Neural crest cell (in vitro differentiated cells): Measurements from ENCODE around the gene BAIAP2. TPM values are rescaled to one million over a fixed set of nuclear protein-coding genes. Genes with fewer than 3 reads are reported as not detected.

Source experiments
- DNase-seq: peaks from one replicate; pipeline ENCODE4 v3.0.0; 2021; ENCODE audit warnings: low read depth, mixed read lengths, low spot score
- H3K27ac Mint-ChIP-seq: one replicate; pipeline ENCODE4 v1.8.0; 2021; ENCODE audit warnings: mild to moderate bottlenecking, mixed read lengths; ENCODE audit not compliant: unreplicated experiment
- H3K27me3 Mint-ChIP-seq: 2 replicates; pipeline ENCODE4 v1.8.0; 2021; ENCODE audit warnings: low read depth, mild to moderate bottlenecking, mixed read lengths
- H3K36me3 Mint-ChIP-seq: 2 replicates; pipeline ENCODE4 v1.8.0; 2021; ENCODE audit warnings: low read depth, mild to moderate bottlenecking, mixed read lengths
- H3K4me1 Mint-ChIP-seq: 2 replicates; pipeline ENCODE4 v1.8.0; 2021; ENCODE audit warnings: mixed read lengths
- H3K4me3 Mint-ChIP-seq: one replicate; pipeline ENCODE4 v1.8.0; 2021; ENCODE audit warnings: mild to moderate bottlenecking, mixed read lengths
- H3K9me3 Mint-ChIP-seq: 2 replicates; pipeline ENCODE4 v1.8.0; 2021; ENCODE audit warnings: mixed read lengths
- CTCF ChIP-seq: fragments of 200-600 bp; sonication (generic); conservative IDR thresholded peaks from 2 replicates; pipeline ENCODE4 v1.5.0; 2021; ENCODE audit warnings: antibody characterized with exemption, mild to moderate bottlenecking
- total RNA-seq: library from RNA; stranded (reverse); gene quantifications from 2 replicates; pipeline ENCODE4 v1.2.1, GENCODE V29; 2021

The BAIAP2 gene
- total RNA-seq, 1 donor from 2014 or later = 47.5 TPM

GRCh38 chr17:81083125-81083765, 48.3 kb downstream of the BAIAP2 start:
- Mint-ChIP-seq H3K4me1 (peaks cover 5% of the 10 kb centered on the region), H3K27ac (peak overlapping the region; percentile 43), H3K27me3 (no peaks in the 10 kb centered on the region), H3K36me3 (no peaks in the 10 kb centered on the region), H3K9me3 (no peaks in the 10 kb centered on the region), H3K4me3 (no peak overlapping the region)
- no peak for TF ChIP-seq CTCF
- DNase-seq = no peak

- Mint-ChIP-seq H3K36me3 (no peaks in the 10 kb centered on the region), H3K4me3 (no peak overlapping the region), H3K27me3 (no peaks in the 10 kb centered on the region), H3K9me3 (no peaks in the 10 kb centered on the region), H3K4me1 (peaks cover 5% of the 10 kb centered on the region), H3K27ac (peak overlapping the region; percentile 96)
- no peak for DNase-seq
- TF ChIP-seq CTCF = no peak
Measured at GRCh38 chr17:81084680-81085419, 49.9 kb downstream of the BAIAP2 start.

- H3K36me3 Mint-ChIP-seq = no peaks in the 10 kb centered on the region
Measured at GRCh38 chr17:81085420-81085911, 50.5 kb downstream of the BAIAP2 start.

GRCh38 chr17:81086789-81087551, 52.0 kb downstream of the BAIAP2 start:
- no peaks in the 10 kb centered on the region for H3K27me3 Mint-ChIP-seq
- H3K4me3 Mint-ChIP-seq = no peak overlapping the region
- H3K27ac Mint-ChIP-seq = no peak overlapping the region
- H3K4me1 Mint-ChIP-seq = no peaks in the 10 kb centered on the region
- no peak for DNase-seq
- no peak for TF ChIP-seq CTCF
- no peaks in the 10 kb centered on the region for H3K9me3 Mint-ChIP-seq
- no peaks in the 10 kb centered on the region for H3K36me3 Mint-ChIP-seq

More at GRCh38 chr17:81085420-81085911, 50.5 kb downstream of the BAIAP2 start:
- H3K4me3 Mint-ChIP-seq = no peak overlapping the region
- H3K27ac Mint-ChIP-seq = no peak overlapping the region
- no peaks in the 10 kb centered on the region for H3K27me3 Mint-ChIP-seq
- no peaks in the 10 kb centered on the region for H3K9me3 Mint-ChIP-seq
- TF ChIP-seq CTCF = no peak
- DNase-seq = no peak
- peaks cover 2% of the 10 kb centered on the region for H3K4me1 Mint-ChIP-seq

- Mint-ChIP-seq H3K27me3 (no peaks in the 10 kb centered on the region), H3K4me1 (peaks cover 30% of the 10 kb centered on the region), H3K9me3 (no peaks in the 10 kb centered on the region), H3K27ac (no peak overlapping the region), H3K36me3 (no peaks in the 10 kb centered on the region), H3K4me3 (no peak overlapping the region)
- no peak for TF ChIP-seq CTCF
- DNase-seq = no peak
Measured at GRCh38 chr17:81090361-81091136, 55.6 kb downstream of the BAIAP2 start.
